NCI-H187 (cell line): ENCODE data around the gene PHACTR2.
"Not testable (repeated sequence)": the region's sequence is repeated elsewhere in the genome, so short reads cannot be mapped to it uniquely, and the experiment has no call there.

ENCODE experiments used
- DNase-seq, 2 experiments: peaks; one replicate each; lab custom pipeline; 2025; lab: John Stamatoyannopoulos, UW

The PHACTR2 gene

GRCh38 chr6:143698759-143699429 lies 21.1 kb downstream of the PHACTR2 start:
- DNase-seq: no peak

GRCh38 chr6:143699430-143699825 lies 21.7 kb downstream of the PHACTR2 start:
- no peak for DNase-seq

GRCh38 chr6:143700684-143701348 lies 23.1 kb downstream of the PHACTR2 start:
- no peak for DNase-seq

GRCh38 chr6:143701349-143702234 lies 23.8 kb downstream of the PHACTR2 start:
- no peak for DNase-seq

GRCh38 chr6:143705569-143705968 lies 27.8 kb downstream of the PHACTR2 start:
- no peak for DNase-seq

- no peak for DNase-seq
Measured at GRCh38 chr6:143707697-143708096, 29.9 kb downstream of the PHACTR2 start.

GRCh38 chr6:143708889-143709288 lies 31.1 kb downstream of the PHACTR2 start:
- DNase-seq: no peak

- no peak for DNase-seq
Measured at GRCh38 chr6:143711714-143712113, 33.9 kb downstream of the PHACTR2 start.

- no peak for DNase-seq
Measured at GRCh38 chr6:143718472-143718871, 40.7 kb downstream of the PHACTR2 start.

- DNase-seq: no peak
Measured at GRCh38 chr6:143721642-143722041, 43.9 kb downstream of the PHACTR2 start.

GRCh38 chr6:143724876-143725275 lies 47.1 kb downstream of the PHACTR2 start:
- DNase-seq: no peak

- DNase-seq: no peak
Measured at GRCh38 chr6:143726015-143726647, 48.4 kb downstream of the PHACTR2 start.

- no peak for DNase-seq
Measured at GRCh38 chr6:143727035-143727434, 49.3 kb downstream of the PHACTR2 start.

GRCh38 chr6:143731789-143732188 lies 54.0 kb downstream of the PHACTR2 start:
- DNase-seq: no peak

GRCh38 chr6:143732536-143732935 lies 54.8 kb downstream of the PHACTR2 start:
- no peak for DNase-seq

GRCh38 chr6:143733510-143733909 lies 55.7 kb downstream of the PHACTR2 start:
- DNase-seq: no peak

- no peak for DNase-seq
Measured at GRCh38 chr6:143734641-143735063, 56.9 kb downstream of the PHACTR2 start.

GRCh38 chr6:143738072-143738690 lies 60.4 kb downstream of the PHACTR2 start:
- DNase-seq: not testable (repeated sequence)

- DNase-seq: no peak
Measured at GRCh38 chr6:143739341-143739851, 61.6 kb downstream of the PHACTR2 start.

GRCh38 chr6:143740213-143740612 lies 62.4 kb downstream of the PHACTR2 start:
- DNase-seq: no peak

- no peak for DNase-seq
Measured at GRCh38 chr6:143741480-143741879, 63.7 kb downstream of the PHACTR2 start.
